ENCODE results near the gene ATG9A. TPM values are rescaled to one million over a fixed set of nuclear protein-coding genes. Genes with fewer than 3 reads are reported as not detected.

Gene ATG9A
- total RNA-seq, result 31.8 TPM

DNA sequence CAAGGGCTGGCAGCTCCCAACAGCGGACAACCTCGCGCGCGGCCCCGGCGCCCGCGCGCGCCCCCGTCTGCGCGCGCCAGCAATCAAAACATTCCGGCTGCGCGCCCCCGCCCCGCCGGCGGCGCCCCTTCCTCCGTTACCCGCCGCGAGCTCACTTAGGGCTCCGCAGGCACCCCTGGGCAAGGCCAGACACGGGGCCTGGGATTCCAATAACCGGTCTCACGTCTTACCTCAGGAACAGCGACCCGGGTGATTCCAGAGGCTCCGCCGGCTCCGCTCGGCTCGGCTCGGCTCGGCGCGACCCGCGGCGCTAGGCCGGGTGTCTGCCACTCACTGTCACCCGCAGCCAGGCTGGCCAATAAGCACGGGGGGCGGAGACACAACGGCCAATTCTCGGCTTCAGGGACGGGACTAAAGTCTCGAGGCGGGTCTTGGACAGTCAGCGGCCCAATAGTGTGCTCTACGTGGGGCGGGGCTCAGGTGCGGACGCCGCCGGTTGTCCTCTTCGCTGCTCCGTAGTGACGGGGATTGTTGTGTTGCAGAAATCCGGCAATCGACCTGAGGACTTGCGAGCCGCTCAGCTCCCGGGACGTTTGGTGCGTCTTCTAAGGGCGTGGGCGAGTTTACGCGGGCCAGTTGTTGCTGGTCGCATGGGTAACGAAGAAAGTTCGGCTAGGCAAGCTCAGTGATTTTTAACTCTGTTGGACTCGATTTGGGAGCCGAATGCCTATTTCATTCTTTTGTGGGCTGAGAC, at the start of gene ATG9A, which contains the start of gene ANKZF1:
ATG9A (minus strand) TSS at position 332 of the 754 bp plus-strand sequence. CDS start 1,612 bp downstream, outside the sequence.
ANKZF1 (plus strand) TSS at position 502 of the 754 bp plus-strand sequence. CDS start 452 bp downstream, outside the sequence.

GRCh38 chr2:219253753-219254589, 24.5 kb upstream of the ATG9A start, which contains the start of gene TUBA4A:
TUBA4A (minus strand) TSS chr2:219253918; CDS start chr2:219253858, 60 bp downstream.

GRCh38 chr2:219252900-219253752, 23.7 kb upstream of the ATG9A start, which contains the start of gene TUBA4B:
TUBA4B (plus strand) TSS chr2:219253243; CDS start chr2:219253408, 165 bp downstream.

GRCh38 chr2:219245148-219245898, 15.9 kb upstream of the ATG9A start, which contains the start of the genes GLB1L and STK16:
GLB1L (minus strand) TSS chr2:219245444; CDS start chr2:219243573, 1,871 bp downstream.
STK16 (plus strand) TSS chr2:219245479; CDS start chr2:219246000, 521 bp downstream.

GRCh38 chr2:219218732-219219701, 10.4 kb downstream of the ATG9A start, which contains the start of gene ABCB6:
ABCB6 (minus strand) TSS chr2:219218958; CDS start chr2:219218673, 285 bp downstream.

DNA sequence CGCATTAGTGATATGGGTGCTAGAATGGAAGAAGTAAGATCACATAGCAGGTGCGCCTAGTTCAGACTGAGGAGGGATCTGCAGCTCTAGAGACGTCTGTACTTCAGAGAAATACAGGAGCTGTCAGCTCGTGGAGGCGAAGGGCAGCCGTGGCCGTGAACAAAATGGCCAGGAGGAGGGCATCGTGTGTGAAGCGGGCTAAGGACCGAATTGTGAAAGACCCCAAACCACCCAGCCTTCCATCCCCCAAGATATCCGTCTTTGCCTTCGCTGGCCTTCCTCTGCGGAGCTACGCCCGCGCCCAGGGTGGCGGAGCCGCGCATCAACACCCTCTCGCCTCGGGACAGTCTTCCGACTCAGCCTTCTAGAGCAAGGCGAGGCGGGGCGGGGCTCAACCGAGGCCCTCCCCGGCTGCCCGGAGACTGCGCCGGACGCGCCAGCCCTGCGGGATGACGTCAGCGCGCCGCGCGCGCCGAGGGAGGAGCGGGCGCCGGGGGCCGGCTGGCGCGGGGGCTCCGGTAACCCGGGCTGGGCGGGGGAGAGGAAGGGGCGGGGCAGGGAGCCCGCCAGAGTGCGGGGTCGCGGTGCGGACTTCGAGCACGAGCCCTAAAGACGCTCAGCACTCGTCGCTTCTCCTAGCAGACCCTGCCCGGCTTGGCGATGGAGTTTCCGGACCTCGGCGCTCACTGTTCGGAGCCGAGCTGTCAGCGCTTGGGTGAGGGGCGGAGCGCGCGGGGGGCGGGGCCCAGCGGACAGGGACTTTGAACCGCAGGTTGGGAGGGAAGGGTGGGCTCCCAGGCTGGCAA, 22.9 kb downstream of the ATG9A start, which contains the start of gene ZFAND2B:
ZFAND2B (plus strand) TSS at position 455 of the 806 bp plus-strand sequence; CDS start at position 661, 206 bp downstream.

DNA sequence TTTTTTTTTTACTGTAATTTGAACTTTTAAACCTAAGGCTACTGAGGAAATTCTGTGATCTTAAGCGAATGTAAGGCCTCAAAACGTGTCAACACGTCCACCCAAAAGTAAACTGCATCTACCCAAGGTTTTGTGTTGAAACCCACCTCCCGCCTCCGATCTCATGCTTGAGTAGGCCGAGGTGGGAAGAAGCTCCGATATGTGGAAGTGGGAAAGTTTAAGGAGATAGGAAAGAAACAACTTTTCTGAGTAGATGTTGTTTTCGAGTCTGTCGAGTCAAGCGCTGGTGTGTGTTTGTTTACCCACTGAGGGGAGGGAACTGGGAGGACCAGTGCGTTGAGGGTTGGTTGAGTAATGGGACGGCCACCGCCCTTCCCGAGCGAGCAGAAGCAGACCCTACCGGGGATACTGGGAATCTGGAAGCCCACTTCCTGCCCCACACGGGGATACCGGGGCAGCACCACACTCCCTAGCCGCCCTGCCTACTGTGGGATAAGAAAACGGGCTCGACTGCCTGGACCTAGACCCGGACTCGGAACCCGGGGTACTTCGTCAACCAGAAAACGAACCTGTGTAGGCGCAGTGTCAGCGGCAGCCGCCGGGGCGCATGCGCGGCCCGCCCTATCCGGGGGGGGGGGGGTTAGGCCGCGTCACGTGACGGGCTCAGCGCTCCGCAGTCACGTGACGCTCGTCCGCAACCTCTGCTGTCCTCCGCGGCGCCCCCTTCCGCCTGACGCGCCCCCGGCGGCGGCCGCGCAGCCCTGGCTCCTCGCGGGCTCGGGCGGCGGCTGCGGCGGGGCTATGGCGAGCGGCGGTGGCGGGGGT, 51.7 kb downstream of the ATG9A start, which contains the start of gene RETREG2:
RETREG2 (plus strand) TSS at position 724 of the 825 bp plus-strand sequence; CDS start at position 802, 78 bp downstream.

GRCh38 chr2:219176818-219177551, 52.5 kb downstream of the ATG9A start, which contains the start of gene CNPPD1:
CNPPD1 (minus strand) TSS chr2:219176925; CDS start chr2:219176828, 97 bp downstream.

DNA sequence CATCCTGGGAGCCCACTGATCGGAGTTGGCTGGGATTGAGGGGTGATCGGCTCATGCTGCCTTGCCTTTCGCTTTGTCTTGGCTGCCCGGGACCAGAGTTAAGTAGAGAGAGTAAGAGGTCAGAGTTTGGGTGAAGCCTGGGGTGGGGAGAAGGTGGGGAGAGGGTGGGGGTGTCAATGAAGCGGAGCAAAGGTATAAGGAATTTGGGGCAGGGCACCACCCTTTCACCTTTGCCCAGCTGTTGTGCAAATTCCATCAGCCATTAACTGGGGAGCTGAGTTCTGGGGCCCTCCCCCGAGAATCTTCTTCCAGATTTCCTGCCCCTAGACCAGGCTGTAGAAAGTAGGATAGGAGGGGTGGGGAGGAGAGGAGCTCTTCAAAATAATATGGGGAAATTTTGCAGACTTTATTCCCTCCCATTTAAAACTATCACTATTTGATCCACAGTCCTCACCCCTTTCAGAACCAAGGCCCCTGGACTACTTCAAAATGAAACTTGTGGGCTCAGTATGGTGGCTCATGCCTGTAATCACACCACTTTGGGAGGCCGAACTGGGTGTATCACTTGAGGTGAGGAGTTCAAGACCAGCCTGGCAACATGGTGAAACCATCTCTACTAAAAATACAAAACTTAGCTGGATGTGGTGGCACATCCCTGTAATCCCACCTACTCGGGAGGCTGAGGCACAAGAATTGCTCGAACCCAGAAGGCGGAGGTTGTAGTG, 59.3 kb downstream of the ATG9A start, which contains the start of gene SLC23A3:
SLC23A3 (minus strand) TSS at position 100 of the 725 bp plus-strand sequence; CDS start at position 55, 45 bp downstream.

Other genes with a start within 250 kb of the ATG9A start
- gene FEV, start 244.5 kb downstream of the ATG9A start, total RNA-seq, result not detected
- gene CRYBA2, start 236.2 kb downstream of the ATG9A start, total RNA-seq, result not detected
- gene CFAP65, start 188.1 kb downstream of the ATG9A start, total RNA-seq, result 2.3 TPM
- gene IHH, start 168.7 kb downstream of the ATG9A start, total RNA-seq, result 0.69 TPM
- 10.1 TPM for gene NHEJ1, start 68.8 kb downstream of the ATG9A start, total RNA-seq
- gene SLC23A3, start 59.6 kb downstream of the ATG9A start, total RNA-seq, result 0.23 TPM
- gene CNPPD1, start 52.7 kb downstream of the ATG9A start, total RNA-seq, result 27.2 TPM
- 85.6 TPM for gene RETREG2, start 51.4 kb downstream of the ATG9A start, total RNA-seq
- gene ZFAND2B, start 22.9 kb downstream of the ATG9A start, total RNA-seq, result 12.5 TPM
- gene ABCB6, start 10.7 kb downstream of the ATG9A start, total RNA-seq, result 30.0 TPM
- gene ANKZF1, start 170 bp upstream of the ATG9A start, total RNA-seq, result 29.3 TPM
- gene GLB1L, start 15.8 kb upstream of the ATG9A start, total RNA-seq, result 10.1 TPM
- gene STK16, start 15.8 kb upstream of the ATG9A start, total RNA-seq, result 15.5 TPM
- 1.2 TPM for gene TUBA4B, start 23.6 kb upstream of the ATG9A start, total RNA-seq
- 16.4 TPM for gene TUBA4A, start 24.3 kb upstream of the ATG9A start, total RNA-seq
- gene DNAJB2, start 49.7 kb upstream of the ATG9A start, total RNA-seq, result 91.6 TPM
- gene PTPRN, start 79.8 kb upstream of the ATG9A start, total RNA-seq, result 66.9 TPM
- 1.8 TPM for gene RESP18, start 103.1 kb upstream of the ATG9A start, total RNA-seq
- 21.0 TPM for gene DNPEP, start 158.3 kb upstream of the ATG9A start, total RNA-seq
- gene DES, start 188.7 kb upstream of the ATG9A start, total RNA-seq, result 1.4 TPM
- 18.2 TPM for gene SPEG, start 205.2 kb upstream of the ATG9A start, total RNA-seq

Measured in diencephalon (tissue), 1 donor.